ENCODE data around the gene DACH1.

Gene DACH1

DNA sequence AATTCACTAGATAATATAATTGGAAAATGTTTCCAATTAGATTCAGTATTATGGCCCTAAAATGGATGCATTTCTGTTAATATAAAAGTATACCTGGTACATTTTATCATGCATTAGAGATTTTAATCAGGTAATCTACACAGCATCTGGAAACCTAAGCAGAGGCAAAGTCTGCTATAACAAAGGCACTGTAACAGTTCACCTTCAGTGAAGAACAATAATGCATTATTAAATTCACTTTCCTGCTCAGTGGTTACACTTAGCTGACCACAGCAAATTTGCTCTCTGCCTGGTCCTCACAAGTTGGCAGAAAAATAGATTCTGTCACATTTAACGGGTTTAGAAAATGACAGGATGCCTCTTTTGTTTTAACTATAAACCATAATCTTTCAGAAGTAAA, 326.9 kb downstream of the DACH1 start:
- no peak for DNase-seq

DNA sequence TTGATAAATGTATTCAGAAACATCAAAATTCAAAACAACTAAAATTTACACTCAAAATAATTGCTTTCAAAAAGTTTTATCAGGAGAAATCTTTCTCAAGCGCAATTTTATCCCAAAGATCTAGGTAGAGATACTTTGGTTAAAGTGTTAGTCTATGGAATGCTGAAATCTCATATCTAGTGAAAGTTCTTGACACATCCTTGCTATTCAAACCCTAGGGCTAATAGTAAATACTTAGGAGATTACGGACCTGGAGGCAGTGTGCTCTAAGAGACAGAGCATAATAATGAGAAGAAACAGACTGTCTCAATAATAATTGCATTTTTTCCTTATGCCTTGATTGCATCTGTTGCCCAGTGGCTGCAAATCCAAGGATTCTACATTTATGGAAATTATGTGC, 330.8 kb downstream of the DACH1 start:
- no peak for DNase-seq

- DNase-seq = no peak
These were observed 342.2 kb downstream of the DACH1 start for GRCh38 chr13:71524613-71525304.

DNA sequence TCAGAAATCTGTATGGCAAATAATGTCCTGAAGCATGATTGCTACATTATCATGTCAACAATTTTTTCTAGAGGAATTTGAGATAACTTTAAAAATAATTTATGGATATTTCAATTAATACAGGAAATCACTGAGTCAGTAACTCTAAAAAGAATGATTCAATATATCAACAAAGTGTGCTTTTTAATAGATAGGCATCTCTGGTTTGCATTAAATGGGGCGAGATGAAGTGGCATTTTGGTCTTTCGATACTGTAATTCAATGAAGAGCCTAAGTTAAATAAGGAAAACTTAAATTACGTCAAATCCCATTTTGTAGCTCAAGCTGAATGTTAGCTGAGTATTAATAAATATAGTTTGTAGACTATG, 342.8 kb downstream of the DACH1 start:
- DNase-seq = no peak

GRCh38 chr13:71522941-71523526, 344.0 kb downstream of the DACH1 start:
- DNase-seq = no peak

DNA sequence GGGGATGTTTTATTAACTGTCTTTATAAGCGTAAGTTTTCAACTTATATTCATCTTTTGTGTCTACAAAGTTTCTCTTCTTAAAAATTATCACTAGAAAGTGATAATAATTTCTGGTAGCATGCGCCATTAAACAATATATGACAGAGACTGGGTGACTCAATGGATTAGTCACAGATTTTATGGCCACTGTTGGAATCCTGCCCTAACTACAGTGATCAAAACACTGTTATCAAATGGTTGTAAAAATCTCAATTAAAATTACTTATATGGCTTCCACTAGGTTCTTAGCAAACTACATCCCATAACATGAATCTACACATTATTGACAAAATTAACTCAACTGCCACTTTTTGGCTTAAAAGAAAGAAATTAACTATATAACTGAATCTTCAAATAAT, 350.0 kb downstream of the DACH1 start:
- DNase-seq = no peak

GRCh38 chr13:71516521-71516920, 350.5 kb downstream of the DACH1 start:
- DNase-seq = no peak

GRCh38 chr13:71515744-71516038, 351.3 kb downstream of the DACH1 start:
- no peak for DNase-seq

- DNase-seq = no peak
These were observed 351.9 kb downstream of the DACH1 start for GRCh38 chr13:71514900-71515743.

DNA sequence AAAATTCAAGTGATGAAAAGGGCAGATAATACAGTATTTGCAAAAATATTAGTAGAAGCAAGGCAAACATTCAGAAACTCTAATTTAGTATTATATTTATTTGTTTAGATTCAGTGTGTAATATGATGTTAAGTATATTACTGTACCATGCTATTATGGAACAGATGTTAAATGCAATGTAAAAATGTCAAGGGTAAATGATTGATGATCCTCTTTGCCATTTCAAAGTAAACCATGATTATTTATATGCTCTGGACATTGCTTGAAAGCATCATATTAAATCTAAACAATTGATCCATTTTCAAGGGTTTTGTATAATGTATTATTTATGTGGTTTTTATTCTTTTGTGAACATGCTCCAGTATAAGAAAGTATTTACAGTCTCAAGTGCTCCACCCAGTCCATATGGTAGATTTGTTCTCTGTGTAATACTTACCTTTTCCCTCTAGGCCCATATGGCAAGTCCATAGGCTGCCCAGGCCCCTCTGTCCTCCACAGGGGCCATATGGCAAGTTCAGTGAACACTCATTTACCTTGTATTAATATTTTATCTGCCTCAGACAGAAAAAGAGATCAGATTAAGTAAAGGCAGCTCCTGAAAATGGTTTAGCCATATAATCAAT, 353.5 kb downstream of the DACH1 start:
- no peak for DNase-seq

DNA sequence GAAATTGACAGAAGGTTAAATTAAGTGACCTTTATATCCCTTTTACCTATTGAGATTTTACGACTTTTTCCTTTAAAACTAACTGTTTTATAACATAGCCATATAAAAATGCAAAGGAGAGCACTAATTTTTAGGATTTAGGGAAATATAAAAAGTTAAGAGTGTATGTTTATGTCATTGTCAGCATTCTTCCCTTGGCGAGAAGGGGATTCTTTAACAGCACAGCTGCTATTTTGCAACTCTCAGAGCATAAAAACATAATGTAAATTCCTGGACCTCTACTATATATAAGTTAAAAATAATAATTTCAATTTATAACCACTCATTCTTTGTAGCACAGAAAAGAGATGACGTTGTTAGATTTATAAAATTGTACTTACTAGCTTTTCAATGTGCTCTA, 363.2 kb downstream of the DACH1 start:
- DNase-seq = no peak

DNA sequence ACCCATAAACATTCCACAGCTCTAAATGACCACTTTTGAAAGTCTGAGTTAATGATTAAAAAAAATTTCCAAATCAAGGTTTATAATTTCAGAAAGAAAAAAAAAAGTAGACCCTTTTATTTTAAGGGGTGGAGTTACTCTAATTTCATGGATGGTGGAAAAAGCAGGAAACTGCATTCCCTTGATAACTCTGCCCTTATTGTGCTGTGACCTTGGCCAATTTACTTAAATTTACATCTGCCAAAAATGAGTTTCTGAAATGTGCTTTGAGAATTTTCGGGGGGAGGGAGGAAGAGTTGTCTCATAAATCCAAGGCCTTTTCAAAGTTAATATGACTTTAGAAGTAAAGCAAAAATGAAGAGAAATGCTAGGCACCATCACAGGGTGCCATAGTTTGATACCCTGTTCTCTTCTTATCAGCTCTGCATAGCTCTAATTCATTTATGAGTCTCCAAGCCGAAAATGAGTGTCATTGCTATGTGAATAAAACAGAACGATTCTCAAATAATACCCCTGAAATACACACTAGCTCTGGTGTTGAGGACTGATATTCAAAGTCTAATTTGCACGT, 367.0 kb downstream of the DACH1 start:
- no peak for DNase-seq

- DNase-seq = no peak
These were observed 367.8 kb downstream of the DACH1 start for GRCh38 chr13:71499235-71499634.

DNA sequence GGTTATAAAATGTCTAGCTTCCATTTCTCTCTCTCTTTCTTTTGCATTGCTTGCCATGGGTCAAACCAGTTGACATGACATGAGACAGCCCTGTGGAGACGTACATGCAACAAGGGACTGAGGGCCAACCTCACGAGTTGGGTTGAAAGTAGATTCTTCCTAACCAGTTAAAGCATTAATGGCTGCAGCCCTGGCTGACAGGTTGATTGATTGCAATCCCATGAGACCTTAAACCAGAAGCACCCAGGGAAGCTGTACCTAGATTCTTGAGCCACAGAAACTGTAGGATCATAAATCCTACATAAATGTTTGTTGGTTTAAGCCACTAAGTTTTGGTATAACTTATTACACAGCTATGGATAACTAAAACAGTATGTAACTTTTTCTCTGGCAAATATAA, 373.8 kb downstream of the DACH1 start:
- no peak for DNase-seq

- no peak for DNase-seq
These were observed 374.6 kb downstream of the DACH1 start for GRCh38 chr13:71492346-71492871.

DNA sequence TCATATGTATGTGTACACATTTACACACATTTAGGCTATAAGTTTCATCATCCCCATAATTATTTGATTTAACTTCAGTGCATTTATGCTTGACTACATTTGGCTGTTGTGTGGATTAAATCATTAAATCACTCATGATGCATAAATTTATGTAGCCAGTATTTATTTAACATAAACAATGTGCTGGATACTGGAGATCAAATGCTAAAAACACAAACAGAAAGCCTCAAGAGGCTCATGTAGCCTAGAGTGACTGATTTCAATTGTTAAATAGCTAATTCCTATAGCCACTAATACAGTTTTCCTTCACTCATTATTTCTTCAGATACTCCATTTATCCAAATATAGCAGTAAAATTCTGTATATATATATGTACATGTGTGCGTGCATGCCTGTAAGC, 376.0 kb downstream of the DACH1 start:
- DNase-seq = no peak

- DNase-seq = no peak
These were observed 378.0 kb downstream of the DACH1 start for GRCh38 chr13:71489041-71489440.

GRCh38 chr13:71488201-71488600, 378.8 kb downstream of the DACH1 start:
- no peak for DNase-seq

- no peak for DNase-seq
These were observed 381.1 kb downstream of the DACH1 start for GRCh38 chr13:71485913-71486312.

DNA sequence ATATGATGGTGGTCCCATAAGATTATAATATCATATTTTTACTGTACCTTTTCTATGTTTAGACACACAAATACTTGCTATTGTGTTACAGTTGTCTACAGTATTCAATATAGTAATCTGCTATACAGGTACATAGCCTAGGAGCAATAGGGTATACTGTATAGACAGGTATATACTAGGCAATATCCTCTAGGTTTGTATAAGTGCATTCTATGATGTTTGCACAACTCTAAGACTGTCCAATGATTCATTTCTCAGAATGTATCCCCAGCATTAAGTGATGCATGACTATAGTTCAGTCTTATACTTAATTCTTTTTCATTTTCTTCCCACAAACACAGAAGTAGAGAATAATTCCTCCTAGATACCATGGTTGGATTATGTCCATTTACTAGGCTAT, 383.3 kb downstream of the DACH1 start:
- no peak for DNase-seq

- no peak for DNase-seq
These were observed 385.5 kb downstream of the DACH1 start for GRCh38 chr13:71481501-71481900.

- no peak for DNase-seq
These were observed 386.0 kb downstream of the DACH1 start for GRCh38 chr13:71481046-71481445.

DNA sequence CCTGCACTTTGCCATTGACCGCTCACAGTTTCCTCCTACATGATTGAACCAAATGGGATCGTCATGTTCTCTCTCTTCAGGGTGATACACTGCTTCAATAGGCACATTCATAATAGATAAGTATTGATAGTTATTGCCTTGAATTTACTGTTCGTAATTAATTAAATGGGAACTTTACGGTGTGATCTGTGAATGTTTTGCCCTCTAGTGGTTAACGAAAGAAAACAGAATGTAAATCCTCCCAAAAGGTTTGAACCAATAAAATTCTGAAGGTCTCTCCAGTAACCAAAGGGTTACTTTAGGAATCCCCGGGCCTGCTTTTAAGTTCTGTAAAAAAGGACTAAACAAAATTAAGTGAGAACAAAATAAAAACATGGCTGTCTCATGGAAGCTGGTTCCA, 389.3 kb downstream of the DACH1 start:
- no peak for DNase-seq
